ENCODE measurements around the gene RTN4R.

- no peak for TF ChIP-seq POLR2AphosphoS5 (IDR thresholded peaks at IDR 0.05)
- TF ChIP-seq CTCF (IDR thresholded peaks at IDR 0.05), result no peak
- no peak for TF ChIP-seq POLR2A (IDR thresholded peaks at IDR 0.05)
- TF ChIP-seq EP300 (IDR thresholded peaks at IDR 0.05; ENCODE audit: low read depth), result no peak
These were observed 3.3 kb downstream of the RTN4R start for GRCh38 chr22:20264614-20265452.
